RCC 7860 (cell line): Measurements from ENCODE around the gene HRC.
"Not testable (repeated sequence)": the region's sequence is repeated elsewhere in the genome, so short reads cannot be mapped to it uniquely, and the experiment has no call there.

ENCODE experiments used
- DNase-seq: peaks from one replicate; pipeline ENCODE4 v3.0.0-alpha.2; 2015; ENCODE audit warnings: low spot score
- FAIRE-seq: peaks from 2 replicates; lab custom pipeline; 2012; peaks lifted over from hg19 to GRCh38; lab: Jason Lieb, UNC

Gene HRC, protein sequence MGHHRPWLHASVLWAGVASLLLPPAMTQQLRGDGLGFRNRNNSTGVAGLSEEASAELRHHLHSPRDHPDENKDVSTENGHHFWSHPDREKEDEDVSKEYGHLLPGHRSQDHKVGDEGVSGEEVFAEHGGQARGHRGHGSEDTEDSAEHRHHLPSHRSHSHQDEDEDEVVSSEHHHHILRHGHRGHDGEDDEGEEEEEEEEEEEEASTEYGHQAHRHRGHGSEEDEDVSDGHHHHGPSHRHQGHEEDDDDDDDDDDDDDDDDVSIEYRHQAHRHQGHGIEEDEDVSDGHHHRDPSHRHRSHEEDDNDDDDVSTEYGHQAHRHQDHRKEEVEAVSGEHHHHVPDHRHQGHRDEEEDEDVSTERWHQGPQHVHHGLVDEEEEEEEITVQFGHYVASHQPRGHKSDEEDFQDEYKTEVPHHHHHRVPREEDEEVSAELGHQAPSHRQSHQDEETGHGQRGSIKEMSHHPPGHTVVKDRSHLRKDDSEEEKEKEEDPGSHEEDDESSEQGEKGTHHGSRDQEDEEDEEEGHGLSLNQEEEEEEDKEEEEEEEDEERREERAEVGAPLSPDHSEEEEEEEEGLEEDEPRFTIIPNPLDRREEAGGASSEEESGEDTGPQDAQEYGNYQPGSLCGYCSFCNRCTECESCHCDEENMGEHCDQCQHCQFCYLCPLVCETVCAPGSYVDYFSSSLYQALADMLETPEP

DNA sequence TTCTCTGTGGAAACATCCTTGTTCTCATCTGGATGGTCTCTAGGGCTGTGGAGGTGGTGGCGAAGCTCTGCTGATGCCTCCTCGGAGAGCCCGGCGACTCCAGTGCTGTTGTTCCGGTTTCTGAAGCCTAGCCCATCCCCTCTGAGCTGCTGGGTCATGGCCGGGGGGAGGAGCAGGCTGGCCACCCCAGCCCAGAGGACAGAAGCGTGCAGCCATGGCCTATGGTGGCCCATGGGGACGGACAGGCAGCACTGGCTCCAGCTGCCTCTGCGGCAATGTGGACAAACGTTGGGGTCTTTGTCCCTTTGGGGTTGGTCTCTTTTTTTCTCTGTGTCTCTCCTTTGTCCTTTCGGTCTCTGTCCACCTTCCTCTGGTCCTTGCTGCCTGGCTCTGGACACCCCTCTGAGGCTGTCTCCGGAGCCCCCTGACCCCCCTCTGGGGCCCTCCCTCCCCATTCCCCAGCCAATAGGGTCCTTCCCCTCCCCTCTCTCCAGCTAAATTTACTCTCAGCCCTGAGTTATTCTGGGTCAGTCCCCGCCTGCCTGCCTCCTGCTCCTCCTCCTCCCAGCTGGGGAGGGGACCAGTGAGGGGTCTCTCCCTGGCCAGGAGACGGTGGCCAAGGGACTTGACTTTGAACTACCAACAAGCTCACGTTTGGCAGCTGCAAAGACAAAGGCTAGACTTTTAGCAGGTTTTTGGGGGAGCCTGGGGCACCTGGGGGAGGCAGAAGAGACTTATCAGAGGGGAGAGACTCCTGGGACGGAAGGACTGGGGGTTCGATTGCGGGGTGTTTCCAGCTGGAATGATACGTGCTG, at the start of gene HRC:
Gene HRC, minus strand, starts transcription at position 392 of the 815 bp plus-strand sequence. Its CDS starts 159 bp downstream, at position 233.
- DNase-seq: no peak
- FAIRE-seq: no peak

DNA sequence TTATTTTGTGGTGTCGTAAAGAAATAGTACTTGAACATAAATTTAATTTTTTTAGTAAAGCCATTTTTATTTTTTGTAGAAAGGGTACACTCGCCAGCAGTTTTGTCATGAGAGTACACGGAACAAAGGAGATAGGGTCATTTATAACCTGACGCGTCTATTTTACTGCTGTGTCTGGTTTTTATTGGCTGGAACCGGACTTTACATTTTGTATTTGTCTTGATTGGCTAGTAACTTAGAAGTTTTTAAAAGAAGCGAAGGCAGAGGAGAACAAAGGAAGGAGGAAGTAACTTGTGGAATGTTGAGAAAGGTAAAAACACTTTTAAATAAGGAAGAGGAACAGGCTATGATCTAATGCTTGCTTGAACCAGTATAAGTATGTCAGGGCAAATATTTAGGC, 45.8 kb upstream of the HRC start:
- FAIRE-seq (no peak), DNase-seq (no peak)

DNA sequence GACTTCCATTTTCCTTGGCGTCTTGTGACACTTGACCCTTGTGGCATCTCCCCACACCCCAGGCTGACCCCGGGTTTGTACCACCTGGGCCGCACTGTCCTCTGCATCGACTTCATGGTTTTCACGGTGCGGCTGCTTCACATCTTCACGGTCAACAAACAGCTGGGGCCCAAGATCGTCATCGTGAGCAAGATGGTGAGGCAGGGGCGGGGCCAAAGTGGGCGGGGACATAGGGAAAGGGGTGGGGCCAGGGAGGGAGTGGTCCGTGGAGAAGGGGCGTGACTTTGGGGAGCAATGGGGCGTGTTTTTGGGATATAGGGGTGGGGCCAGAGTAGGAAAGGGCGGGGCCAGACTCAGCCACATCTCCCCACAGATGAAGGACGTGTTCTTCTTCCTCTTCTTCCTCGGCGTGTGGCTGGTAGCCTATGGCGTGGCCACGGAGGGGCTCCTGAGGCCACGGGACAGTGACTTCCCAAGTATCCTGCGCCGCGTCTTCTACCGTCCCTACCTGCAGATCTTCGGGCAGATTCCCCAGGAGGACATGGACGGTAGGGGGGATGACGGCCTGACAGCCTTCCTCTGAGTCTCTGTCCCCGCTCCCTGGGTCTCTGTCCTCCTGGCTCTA, 45.2 kb upstream of the HRC start:
- DNase-seq: no peak
- FAIRE-seq: no peak

DNA sequence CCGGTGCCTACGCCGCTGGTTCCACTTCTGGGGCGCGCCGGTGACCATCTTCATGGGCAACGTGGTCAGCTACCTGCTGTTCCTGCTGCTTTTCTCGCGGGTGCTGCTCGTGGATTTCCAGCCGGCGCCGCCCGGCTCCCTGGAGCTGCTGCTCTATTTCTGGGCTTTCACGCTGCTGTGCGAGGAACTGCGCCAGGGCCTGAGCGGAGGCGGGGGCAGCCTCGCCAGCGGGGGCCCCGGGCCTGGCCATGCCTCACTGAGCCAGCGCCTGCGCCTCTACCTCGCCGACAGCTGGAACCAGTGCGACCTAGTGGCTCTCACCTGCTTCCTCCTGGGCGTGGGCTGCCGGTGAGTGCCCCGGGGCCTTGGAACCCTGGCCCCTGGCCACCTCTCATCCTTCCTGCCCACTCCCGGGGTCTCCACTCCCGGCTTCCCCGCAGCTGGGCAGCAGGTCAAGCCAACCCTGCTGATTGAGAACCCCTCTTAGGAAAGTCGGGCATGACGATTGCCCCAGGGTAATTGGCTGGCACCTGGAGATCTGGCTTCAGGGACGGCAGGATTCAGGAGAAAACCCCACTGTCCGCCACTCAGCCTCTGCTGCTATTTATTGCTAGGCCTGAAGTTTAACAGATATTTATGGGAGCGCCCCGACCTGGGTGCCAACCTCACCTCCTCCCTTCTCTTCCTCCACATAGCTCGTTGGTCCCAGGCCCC, 41.5 kb upstream of the HRC start:
- no peak for FAIRE-seq
- no peak for DNase-seq

DNA sequence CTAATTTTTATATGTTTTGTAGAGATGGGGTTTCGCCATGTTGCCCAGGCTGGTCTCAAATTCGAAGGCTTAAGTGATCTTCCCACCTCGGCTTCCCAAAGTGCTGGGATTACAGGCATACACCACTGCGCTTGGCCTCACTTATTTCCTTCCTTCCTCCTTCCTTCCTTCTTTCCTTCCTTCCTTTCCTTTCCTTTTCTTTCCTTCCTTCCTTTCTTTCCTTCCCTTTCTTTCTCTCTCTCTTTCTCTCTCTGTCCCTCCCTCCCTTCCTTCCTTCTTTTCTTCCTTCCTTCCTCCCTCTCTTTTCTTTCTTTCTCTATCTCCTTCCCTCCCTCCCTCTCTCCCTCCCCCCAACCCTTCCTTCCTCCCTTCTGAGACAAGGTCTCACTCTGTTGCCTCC, 39.2 kb upstream of the HRC start:
- no peak for FAIRE-seq
- no peak for DNase-seq

DNA sequence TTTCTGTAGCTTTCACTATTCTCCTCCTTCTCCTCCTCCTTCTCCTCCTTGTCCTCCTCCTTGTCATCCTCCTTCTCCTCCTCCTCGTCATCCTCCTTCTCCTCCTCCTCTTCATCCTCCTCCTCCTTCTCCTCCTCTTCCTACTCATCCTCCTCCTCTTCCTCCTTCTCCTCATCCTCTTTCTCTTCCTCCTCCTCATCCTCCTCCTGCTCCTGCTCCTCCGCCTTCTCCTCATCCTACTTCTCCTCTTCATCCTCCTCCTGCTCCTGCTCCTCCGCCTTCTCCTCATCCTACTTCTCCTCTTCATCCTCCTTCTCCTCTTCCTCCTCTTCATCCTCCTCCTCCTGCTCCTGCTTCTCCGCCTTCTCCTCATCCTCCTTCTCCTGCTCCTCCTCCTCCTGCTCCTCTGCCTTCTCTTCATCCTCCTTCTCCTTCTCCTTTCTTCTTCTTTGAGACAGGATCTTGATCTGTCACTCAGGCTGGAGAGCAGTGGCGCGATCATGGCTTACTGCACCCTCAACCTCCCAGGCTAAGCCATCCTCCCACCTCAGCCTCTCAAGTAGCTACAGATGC, 38.7 kb upstream of the HRC start:
- FAIRE-seq (no peak), DNase-seq (no peak)

DNA sequence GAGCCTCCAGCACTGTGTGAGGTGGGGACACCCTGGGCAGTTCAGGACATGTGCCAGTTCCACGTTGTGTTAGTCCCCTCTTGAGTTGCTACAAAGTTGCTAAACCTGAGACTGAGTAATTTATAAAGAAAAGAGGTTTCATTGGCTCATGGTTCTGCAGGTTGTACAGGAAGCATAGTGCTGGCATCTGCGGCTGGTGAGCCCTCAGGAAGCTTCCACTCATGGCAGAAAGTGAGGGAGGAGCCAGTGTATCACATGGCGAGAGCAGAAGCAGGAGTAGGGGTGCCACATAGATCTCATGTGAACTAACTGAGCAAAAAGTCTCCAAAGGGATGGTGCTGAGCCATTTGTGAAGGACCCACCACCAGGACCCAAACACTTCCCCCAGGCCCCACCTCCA, 35.6 kb upstream of the HRC start:
- FAIRE-seq (no peak), DNase-seq (no peak)

DNA sequence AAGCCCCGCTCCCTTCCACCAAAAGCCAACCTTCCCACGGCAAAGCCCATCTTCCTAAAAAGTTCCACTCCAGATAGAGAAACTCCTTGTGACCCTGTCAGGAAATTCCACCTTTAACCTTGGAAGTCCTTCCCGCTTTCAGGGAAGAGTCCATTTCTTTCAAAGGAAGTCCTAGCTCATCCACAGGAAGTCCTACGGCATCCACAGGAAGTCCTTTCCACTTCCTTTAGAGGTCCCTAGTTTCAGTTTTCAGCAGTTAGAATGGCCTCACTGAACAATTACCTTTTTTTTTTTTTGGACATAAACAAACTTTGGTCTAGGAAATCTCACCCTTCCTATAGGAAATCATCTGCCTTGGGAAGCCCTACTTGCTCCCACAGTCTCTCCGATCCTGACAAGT, 34.1 kb upstream of the HRC start:
- FAIRE-seq: no peak
- no peak for DNase-seq

DNA sequence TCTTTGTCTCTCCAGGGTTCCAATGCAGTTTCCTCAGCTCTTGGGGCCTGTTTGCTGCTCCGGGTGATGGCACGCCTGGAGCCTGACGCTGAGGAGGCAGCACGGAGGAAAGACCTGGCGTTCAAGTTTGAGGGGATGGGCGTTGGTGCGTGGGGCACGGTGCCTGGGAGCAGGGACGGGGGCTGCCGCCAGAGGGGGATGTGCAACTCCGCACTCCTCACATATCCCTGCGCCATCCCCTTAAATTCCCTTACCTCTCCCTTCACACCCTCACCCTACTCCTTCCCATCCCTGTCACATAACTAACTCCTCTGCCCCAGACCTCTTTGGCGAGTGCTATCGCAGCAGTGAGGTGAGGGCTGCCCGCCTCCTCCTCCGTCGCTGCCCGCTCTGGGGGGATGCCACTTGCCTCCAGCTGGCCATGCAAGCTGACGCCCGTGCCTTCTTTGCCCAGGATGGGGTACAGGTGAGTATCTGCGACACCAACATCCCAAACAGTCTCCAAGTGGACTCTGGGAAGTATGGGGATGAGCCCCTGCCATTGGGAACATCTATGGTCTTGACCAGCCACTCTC, 33.5 kb upstream of the HRC start:
- DNase-seq (no peak), FAIRE-seq (no peak)

DNA sequence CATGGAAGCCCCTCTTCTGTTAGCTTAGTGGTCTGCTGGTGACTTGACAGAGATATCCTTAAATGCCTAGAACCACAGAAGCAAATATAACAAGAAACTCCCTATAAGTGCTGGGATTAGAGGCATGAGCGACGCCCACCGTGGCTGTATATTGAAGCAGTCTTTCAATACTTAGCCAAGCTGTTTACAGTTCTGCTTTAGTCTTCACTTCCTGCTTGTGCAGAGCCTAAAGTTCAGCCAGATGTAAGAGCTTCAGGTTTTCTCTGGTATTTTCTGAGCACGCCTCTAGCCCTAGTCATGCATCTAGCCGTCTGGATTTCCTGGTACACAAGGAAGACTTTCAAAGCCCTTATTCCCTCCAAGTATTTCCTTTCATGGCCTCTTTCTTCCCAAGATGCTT, 30.9 kb upstream of the HRC start:
- DNase-seq (no peak), FAIRE-seq (no peak)

DNA sequence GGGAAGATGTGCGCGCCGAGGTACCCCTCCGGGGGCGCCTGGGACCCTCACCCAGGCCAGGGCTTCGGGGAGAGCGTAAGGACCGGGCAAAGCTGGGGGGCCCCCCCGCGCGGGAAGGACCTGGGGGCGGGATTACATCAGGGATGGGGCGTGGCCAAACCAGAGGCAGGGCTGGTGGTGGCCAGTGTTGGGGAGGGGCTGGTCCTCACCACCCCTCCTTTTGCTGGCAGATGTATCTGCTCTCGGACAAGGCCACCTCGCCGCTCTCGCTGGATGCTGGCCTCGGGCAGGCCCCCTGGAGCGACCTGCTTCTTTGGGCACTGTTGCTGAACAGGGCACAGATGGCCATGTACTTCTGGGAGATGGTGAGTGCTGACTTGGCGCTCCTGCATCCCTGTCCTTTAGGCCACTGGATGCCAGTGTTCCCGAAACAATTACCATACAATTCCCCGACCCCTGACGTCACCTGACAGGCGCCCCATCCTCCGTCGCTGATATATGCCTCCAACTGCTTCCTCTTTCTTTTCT, 27.7 kb upstream of the HRC start:
- no peak for FAIRE-seq
- no peak for DNase-seq

DNA sequence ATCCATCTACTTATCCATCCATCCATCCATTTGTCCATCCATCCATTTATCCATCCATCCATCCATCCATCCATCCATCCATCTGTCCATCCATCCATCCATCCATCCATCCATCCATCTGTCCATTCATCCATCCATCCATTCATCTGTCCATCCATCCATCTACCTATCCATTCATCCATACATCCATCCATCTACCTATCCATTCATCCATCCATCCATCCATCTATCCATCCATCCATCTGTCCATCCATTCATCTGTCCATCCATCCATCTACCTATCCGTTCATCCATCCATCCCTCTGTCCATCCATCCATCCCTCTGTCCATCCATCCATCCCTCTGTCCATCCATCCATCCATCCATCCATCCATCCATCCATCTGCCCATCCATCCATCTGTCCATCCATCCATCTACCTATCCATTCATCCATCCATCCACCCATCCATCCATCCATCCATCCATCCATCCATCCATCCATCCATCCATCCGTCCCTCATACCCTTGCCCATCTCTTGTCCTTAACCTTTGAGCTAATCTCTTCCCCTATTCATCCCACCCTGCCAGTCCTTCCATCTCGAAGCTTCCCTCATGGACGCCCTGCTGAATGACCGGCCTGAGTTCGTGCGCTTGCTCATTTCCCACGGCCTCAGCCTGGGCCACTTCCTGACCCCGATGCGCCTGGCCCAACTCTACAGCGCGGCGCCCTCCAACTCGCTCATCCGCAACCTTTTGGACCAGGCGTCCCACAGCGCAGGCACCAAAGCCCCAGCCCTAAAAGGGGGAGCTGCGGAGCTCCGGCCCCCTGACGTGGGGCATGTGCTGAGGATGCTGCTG, 27.0 kb upstream of the HRC start:
- not testable (repeated sequence) for FAIRE-seq, DNase-seq

DNA sequence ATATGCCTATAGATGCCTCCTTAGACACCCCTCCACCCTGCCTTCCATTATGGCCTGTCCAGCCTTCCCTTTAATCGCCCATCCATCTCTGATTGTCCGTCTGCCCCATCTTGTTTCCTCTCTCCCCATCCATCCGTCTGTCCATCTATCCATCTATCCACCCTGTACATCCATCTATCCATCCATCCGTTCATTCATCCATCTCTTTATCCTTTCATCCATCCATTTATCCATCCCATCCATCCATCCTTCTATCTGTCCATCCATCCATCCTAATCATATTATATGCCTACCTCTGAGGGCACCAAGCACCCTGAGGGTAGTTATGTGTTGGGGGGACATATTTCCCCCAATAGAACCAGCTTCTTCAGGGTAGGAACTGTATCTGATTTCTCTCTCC, 25.5 kb upstream of the HRC start:
- FAIRE-seq (no peak), DNase-seq (no peak)

DNA sequence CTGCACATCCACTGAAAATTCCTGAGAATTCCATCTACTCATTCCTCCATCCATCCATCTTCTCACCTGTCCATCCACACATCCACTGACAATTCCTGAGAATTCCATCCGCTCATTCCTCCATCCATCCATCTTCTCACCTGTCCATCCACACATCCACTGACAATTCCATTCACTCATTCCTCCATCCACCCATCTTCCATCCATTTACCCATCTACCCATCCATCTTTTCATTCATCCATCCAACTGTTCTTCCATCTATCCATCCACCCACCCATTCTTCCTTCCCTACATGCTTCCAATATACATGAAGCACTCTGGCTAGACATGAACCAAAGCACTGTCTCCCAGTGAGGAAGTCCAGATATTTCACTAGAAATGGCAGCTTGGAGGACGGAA, 18.0 kb upstream of the HRC start:
- DNase-seq: no peak
- no peak for FAIRE-seq

DNA sequence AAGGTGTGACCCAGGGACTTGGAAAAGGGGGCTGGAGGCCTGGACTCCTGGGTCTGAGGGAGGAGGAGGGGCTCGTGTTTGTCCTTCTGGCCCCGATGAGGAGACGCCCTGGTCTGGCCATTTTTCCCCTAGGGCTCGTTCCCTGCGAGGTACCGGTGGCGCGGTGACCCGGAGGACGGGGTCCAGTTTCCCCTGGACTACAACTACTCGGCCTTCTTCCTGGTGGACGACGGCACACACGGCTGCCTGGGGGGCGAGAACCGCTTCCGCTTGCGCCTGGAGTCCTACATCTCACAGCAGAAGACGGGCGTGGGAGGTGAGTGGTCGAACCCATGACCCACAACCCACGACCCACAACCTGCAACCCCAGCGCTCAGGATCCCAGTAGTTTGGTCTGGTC, 13.2 kb upstream of the HRC start:
- FAIRE-seq: no peak
- DNase-seq: no peak

DNA sequence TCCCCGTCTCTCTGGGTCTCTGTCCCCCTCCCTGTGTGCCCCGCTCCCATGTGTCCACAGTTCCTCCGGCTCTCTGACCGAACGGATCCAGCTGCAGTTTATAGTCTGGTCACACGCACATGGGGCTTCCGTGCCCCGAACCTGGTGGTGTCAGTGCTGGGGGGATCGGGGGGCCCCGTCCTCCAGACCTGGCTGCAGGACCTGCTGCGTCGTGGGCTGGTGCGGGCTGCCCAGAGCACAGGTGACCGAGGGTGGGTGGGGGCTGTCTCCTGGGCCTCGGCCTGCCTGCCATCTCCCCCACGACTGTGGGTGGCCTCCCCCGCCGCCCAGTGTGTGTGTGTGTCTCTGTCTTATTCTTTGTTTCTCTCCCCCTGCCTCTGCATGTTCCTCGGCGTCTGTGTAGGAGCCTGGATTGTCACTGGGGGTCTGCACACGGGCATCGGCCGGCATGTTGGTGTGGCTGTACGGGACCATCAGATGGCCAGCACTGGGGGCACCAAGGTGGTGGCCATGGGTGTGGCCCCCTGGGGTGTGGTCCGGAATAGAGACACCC, 12.7 kb upstream of the HRC start:
- FAIRE-seq (no peak), DNase-seq (no peak)

DNA sequence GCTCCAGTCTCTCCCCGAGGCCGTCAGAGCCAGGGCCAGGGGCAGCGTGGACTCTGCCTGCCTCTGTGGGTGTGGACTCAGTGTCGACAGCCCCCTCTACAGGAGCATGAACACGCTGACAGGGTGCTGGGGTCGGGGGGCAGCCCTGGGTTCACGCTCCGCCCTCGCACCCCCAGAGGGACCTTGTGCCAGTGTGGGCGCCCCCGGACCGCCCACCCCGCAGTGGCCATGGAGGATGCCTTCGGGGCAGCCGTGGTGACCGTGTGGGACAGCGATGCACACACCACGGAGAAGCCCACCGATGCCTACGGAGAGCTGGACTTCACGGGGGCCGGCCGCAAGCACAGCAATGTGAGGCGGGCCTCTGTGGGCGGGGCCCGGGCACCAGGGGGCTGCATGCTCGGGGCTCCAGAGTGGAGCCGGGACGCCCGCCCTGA, 10.7 kb upstream of the HRC start:
- no peak for DNase-seq
- no peak for FAIRE-seq

DNA sequence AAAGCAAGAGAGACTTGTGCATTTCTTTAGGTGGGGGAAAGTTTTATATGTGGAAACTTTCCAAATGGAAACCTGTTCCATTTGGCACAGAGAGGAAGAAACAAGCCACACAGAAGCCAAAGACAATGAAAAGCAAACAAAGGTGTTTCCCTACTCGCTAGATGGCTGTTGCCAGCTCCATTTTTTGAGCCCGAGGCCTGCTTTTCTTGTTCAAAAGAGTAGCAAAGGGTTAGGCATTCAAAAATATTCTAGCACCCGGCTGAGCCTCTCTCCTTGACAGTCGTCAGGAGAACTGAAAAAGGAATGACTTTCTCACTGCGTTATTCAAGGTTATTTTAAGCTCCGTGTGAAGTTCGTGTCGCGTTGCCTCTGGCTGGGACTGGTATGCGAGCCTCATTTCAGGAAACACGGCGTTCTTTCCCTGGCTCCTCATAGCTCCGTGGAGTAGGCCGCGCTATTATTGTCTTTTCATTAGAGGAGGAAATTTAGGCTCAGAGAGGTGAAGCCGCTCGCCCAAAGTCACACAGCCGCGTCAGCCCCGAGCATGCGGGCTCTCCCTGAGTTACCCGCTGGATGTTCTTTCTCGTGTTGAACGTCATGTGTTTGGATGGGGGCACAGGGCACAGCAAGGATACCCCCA, 10.0 kb upstream of the HRC start:
- FAIRE-seq: no peak

More for the DNA sequence above, 10.0 kb upstream of the HRC start:
- DNase-seq: no peak
